Ovary (tissue), 9 donors: ENCODE data around the gene DCST1. TPM values are rescaled to one million over a fixed set of nuclear protein-coding genes. Genes with fewer than 3 reads are reported as not detected.

Experiments
- DNase-seq, 5 donors: peaks; one replicate each; pipeline ENCODE4 v3.0.0-alpha.2; 2019 to 2020
- H3K27ac ChIP-seq, 2 donors: fragments of 200-600 bp; one replicate each; pipeline versions ENCODE4 v1.5.1 to v1.8.0; 2019 to 2022
- H3K27me3 ChIP-seq: fragments of 200-600 bp; one replicate; pipeline ENCODE4 v1.8.0; 2022
- H3K36me3 ChIP-seq: fragments of 200-600 bp; sonication (generic); one replicate; pipeline ENCODE4 v1.5.1; 2019
- H3K4me1 ChIP-seq: one replicate; pipeline ENCODE4 v1.8.1; 2013; ENCODE audit warnings: mild to moderate bottlenecking, moderate library complexity; ENCODE audit not compliant: insufficient read depth
- H3K4me3 ChIP-seq: fragments of 200-600 bp; sonication (generic); one replicate; pipeline ENCODE4 v1.5.1; 2017
- H3K9me3 ChIP-seq, 2 donors: fragments of 200-600 bp in 1 of 2; sonication (generic) in 1 of 2; one replicate each; pipeline versions ENCODE4 v1.5.1 to v1.8.1; 2013 to 2019; ENCODE audit warnings: mild to moderate bottlenecking in 1 of 2, moderate library complexity in 1 of 2
- EP300 ChIP-seq: sonication (generic); formaldehyde crosslinking; IDR thresholded peaks from one replicate; pipeline ENCODE4 v1.6.1; 2017; ENCODE audit warnings: antibody characterized with exemption
- POLR2A ChIP-seq: fragments of 450-650 bp; IDR thresholded peaks from one replicate; pipeline ENCODE4 v1.6.1; 2017; ENCODE audit warnings: antibody characterized with exemption, mild to moderate bottlenecking, moderate library complexity
- WGBS, 3 donors: extraction: QIAGEN DNeasy Blood & Tissue Kit in 1 of 3; methylation state at CpG; one replicate each; pipeline versions ENCODE4 v1.1.5 to v1.1.7; 2013 to 2017; 5-methylcytosine and 5-hydroxymethylcytosine counted together
- intact Hi-C, 4 donors: fragments of 100-400 bp; cut with DNase I; formaldehyde crosslinking; loops; one replicate each; pipeline versions ENCODE4 v1.11.0 to v1.15.1; 2022 to 2023
- polyA plus RNA-seq, 2 donors: library from polyadenylated mRNA; stranded (reverse); fragments of 200-250 nt in 1 of 2; fragments of 350-450 nt in 1 of 2; fragmentation: Illumina TruSeq in 1 of 2; extraction: RNeasy Lipid Tissue Mini Kit (QIAGEN cat#74804) in 1 of 2; gene quantifications; one replicate each; pipeline ENCODE4 v1.2.3, GENCODE V29; 2013 to 2014
- total RNA-seq, 7 donors: library from RNA; depleted of rRNA in 2 of 7; stranded (reverse); fragments of >200 nt in 2 of 7; fragmentation: NEBNext Ultra II Directional in 3 of 7; extraction: Animal tissue kit (Norgen Biotek cat#: 25700) in 3 of 7; gene quantifications; one replicate each; pipeline versions ENCODE4 v1.1.0 to v1.2.4, GENCODE V29; 2016 to 2023
- TF ChIP-seq, protein P1 (sequence below), 3 donors: fragments of 450-650 bp in 2 of 3; fragments of 200-600 bp in 1 of 3; IDR thresholded peaks; one replicate each; pipeline versions ENCODE4 v1.5.1 to v1.8.0; 2016 to 2022; ENCODE audit warnings: antibody characterized with exemption in 3 of 3, mild to moderate bottlenecking in 1 of 3
- donor health status: DM: no; HTN: no; CAD: no; lungs with moderate emphysema.
- donor health status: DM: no; HTN: no; CAD: no.
- donor health status: Bipolar disorder and iron deficiency.
- donor health status: DM: yes; HTN: yes; CAD: no.
- donor health status: DM: no; HTN: no; CAD: no.
- donor health status: DM: yes; HTN: yes; CAD: no.

The DCST1 gene
- total and polyA plus RNA-seq, 9 donors, result 0.06 to 0.80 (median 0.30) TPM; not detected in 4

DNA sequence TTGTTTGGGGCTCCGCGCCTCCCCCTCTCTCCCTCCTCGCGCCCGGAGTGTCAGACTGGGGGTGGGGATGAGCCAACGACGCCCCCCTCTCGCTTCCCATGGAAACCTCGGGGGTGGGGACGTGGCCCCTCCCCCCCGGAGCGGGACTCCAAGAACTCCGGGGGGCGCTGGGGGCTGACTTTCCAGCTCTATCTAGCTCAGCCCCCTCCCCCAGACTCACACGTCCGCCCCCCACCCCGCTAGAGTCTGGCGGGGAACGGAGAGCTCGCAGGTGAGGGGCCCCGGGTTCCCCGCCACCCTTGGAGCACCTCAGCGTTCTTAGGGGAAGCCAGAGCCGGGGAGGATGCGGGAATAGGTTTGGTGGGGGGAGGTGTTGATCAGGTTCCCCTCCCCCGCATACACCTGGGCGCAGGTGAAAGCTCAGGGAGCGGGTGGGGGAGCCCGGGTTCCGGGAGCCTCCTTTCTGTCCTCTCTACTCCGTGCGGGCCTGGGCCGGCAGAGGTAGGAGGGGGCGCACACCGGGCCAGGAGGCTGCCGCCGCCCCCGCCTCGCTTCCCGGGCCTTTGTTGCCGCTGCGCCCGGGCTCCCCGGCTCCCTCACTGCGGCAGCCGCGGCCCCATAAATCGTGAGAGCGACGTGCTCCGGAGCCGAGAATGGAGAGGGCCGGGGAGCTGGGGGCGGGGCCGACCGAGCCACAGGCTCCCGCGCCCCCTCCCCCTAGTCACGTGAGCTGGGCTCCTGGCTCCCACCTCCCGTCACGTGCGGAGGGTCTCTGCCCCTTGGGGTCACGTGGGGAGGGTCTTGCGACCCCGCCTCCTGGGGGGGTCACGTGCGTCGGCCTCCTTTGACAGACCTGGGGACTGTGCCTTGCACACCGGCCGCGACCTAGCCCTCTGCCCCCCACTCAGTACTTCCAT, 46.9 kb downstream of the DCST1 start:
- H3K36me3 ChIP-seq, result no peaks in the 10 kb centered on the region
- peak in 3 of 5 donors; percentile 42 to 54 (median 52) for DNase-seq
- TF ChIP-seq POLR2A, result no peak
- TF ChIP-seq EP300, result no peak
- TF ChIP-seq, protein P1, sequence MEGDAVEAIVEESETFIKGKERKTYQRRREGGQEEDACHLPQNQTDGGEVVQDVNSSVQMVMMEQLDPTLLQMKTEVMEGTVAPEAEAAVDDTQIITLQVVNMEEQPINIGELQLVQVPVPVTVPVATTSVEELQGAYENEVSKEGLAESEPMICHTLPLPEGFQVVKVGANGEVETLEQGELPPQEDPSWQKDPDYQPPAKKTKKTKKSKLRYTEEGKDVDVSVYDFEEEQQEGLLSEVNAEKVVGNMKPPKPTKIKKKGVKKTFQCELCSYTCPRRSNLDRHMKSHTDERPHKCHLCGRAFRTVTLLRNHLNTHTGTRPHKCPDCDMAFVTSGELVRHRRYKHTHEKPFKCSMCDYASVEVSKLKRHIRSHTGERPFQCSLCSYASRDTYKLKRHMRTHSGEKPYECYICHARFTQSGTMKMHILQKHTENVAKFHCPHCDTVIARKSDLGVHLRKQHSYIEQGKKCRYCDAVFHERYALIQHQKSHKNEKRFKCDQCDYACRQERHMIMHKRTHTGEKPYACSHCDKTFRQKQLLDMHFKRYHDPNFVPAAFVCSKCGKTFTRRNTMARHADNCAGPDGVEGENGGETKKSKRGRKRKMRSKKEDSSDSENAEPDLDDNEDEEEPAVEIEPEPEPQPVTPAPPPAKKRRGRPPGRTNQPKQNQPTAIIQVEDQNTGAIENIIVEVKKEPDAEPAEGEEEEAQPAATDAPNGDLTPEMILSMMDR (IDR thresholded peaks at IDR 0.05), result no peak

DNA sequence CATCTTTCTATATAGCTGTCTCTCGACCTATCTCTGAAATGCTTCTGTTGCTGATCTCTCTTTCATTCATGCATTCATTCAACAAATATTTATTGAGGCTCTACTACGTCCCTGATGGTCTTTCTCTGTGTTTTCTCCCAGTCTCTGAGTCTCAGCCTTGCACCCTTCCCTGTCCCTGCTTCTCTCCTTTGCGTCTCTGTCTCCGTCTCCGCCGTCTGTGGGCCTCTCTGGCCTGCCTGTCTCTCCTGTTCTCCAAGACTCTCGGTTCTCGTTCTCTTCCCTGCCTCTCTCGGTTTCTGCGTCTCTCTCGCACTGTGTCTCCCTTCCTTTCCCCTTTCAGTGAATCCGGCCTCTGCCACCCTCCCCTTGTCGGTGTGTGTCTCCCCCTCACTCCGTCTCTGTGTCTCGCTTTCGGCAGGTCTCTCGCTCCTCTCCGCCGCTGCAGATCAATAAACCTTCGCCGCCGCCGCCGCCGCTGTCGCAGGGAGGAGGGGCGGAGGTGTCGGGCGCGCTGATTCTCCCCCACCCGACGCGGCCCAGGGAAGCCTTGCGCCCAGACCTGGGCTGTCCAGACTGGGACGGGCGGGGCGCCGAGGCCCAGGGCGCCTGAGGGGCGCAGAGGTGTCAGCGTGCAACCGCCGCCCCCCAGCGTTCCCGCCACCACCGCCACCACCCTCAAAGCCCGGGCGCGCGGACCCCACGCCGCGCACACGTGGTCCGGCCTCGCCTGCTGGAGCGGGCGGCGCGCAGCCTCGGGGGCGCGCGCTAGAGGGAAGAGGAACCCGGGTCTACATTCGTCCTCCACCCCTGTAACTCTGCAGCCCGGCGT, 48.1 kb downstream of the DCST1 start:
- intact Hi-C loops, result loop anchor here in 3 of 4 donors (2.0 to 10.0 kb wide), 3 partner anchors 21 to 527 kb away; partner anchors contain the start of gene UBE2Q1 (in 1 of the 3)
- H3K27ac ChIP-seq, result no peak overlapping the region
- peak in 1 of 5 donors; percentile 33 for DNase-seq
- WGBS, 3 donors, result 1 to 6% (median 3%) methylated on average over 36 to 68 of the region's 68 CpGs
- TF ChIP-seq, protein P1 (IDR thresholded peaks at IDR 0.05), result no peak
- TF ChIP-seq POLR2A (no peak), EP300 (no peak)
- H3K27me3 ChIP-seq, result peaks cover 16% of the 10 kb centered on the region
- H3K4me1 ChIP-seq, result peaks cover 19% of the 10 kb centered on the region
- no peaks in the 10 kb centered on the region for H3K9me3 ChIP-seq
- no peaks in the 10 kb centered on the region for H3K36me3 ChIP-seq
- H3K4me3 ChIP-seq, result no peak overlapping the region

More for the DNA sequence above, 46.9 kb downstream of the DCST1 start:
- Histone ChIP-seq H3K4me1 (peaks cover 17% of the 10 kb centered on the region), H3K9me3 (no peaks in the 10 kb centered on the region), H3K4me3 (no peak overlapping the region), H3K27me3 (peaks cover 16% of the 10 kb centered on the region), H3K27ac (no peak overlapping the region)
- 1 to 2% (median 1%) methylated on average over 29 to 71 of the region's 71 CpGs for WGBS, 3 donors
- intact Hi-C loops, result loop anchor here in 2 of 4 donors (5.0 to 10.0 kb wide), 2 partner anchors 33 to 526 kb away; partner anchors contain the start of gene UBE2Q1 (in 1 of the 2)

DNA sequence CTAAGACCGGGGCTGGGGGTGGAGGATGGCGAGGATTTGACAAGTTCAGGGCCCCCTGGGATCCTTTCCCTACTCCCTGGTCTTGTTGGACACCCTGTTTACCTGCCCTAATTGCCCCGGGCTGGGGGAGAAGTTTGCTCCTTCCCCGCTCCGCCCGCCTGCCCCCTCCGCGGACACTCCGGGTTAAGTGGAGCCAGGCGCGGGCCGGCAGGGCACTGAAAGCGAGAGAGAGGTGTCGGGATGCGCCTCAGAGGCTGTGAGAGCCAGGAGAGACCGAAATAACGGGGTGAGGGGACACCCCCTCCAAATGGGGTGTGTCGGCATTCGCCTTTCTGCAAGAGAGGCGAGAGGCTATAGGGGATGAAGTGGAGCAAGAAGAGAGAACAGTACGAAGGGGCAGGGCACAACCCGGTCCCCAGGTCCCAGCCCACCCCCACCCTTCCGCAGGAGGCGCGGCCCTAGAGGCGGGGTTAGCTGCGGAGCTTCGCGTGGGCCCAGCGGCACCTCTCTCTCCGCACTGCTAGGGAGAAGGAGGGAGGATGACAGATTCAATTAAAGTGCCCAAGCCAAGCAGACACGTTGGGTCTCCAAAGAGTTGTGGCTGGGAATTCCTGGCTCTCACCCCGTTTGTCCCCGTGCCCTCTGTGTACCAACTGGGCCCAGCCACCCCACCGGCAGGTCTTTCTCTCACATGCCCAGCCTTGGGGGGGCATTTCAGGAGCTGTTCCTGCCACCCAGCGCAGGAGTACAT, 48.9 kb downstream of the DCST1 start:
- WGBS, 3 donors, result 4 to 6% (median 4%) methylated on average over 36 of the region's 36 CpGs

More for the DNA sequence above, 48.9 kb downstream of the DCST1 start:
- H3K4me3 ChIP-seq, result no peak overlapping the region
- no peak for TF ChIP-seq EP300
- TF ChIP-seq POLR2A, result no peak
- TF ChIP-seq, protein P1 (IDR thresholded peaks at IDR 0.05), result no peak
- peaks cover 19% of the 10 kb centered on the region for H3K4me1 ChIP-seq
- peak in 1 of 5 donors; percentile 36 for DNase-seq
- peaks cover 16% of the 10 kb centered on the region for H3K27me3 ChIP-seq
- H3K36me3 ChIP-seq, result no peaks in the 10 kb centered on the region
- no peaks in the 10 kb centered on the region for H3K9me3 ChIP-seq
- intact Hi-C loops, result loop anchor here in 3 of 4 donors (2.0 to 10.0 kb wide), 3 partner anchors 22 to 528 kb away; partner anchors contain the start of gene UBE2Q1 (in 1 of the 3)
- H3K27ac ChIP-seq, result no peak overlapping the region
